Astrocyte (in vitro differentiated cells and primary cell): ENCODE measurements around the gene CD109. TPM values are rescaled to one million over a fixed set of nuclear protein-coding genes. Genes with fewer than 3 reads are reported as not detected.
"Not testable (repeated sequence)": the region's sequence is repeated elsewhere in the genome, so short reads cannot be mapped to it uniquely, and the experiment has no call there.

Experiments
- DNase-seq: peaks from one replicate; pipeline ENCODE4 v3.0.0-alpha.2; 2010; ENCODE audit warnings: low read depth
- FAIRE-seq: peaks from 2 replicates; lab custom pipeline; 2011; peaks lifted over from hg19 to GRCh38; lab: Jason Lieb, UNC
- H2AFZ ChIP-seq: 2 replicates; pipeline ENCODE4 v1.6.0; 2012; ENCODE audit warnings: low read depth, low read length, inconsistent platforms
- H3K27ac ChIP-seq: 2 replicates; pipeline ENCODE4 v1.5.1; 2011; ENCODE audit warnings: low read depth, low read length, inconsistent platforms
- H3K27me3 ChIP-seq: 2 replicates; pipeline ENCODE4 v1.6.0; 2011; ENCODE audit warnings: low read length, inconsistent platforms; ENCODE audit not compliant: insufficient read depth
- H3K36me3 ChIP-seq: 2 replicates; pipeline ENCODE4 v1.5.1; 2011; ENCODE audit warnings: low read length, inconsistent platforms; ENCODE audit not compliant: insufficient read depth
- H3K4me1 ChIP-seq: 2 replicates; pipeline ENCODE4 v1.5.1; 2011; ENCODE audit warnings: low read length, inconsistent platforms; ENCODE audit not compliant: insufficient read depth
- H3K4me2 ChIP-seq: 2 replicates; pipeline ENCODE4 v1.6.0; 2012; ENCODE audit warnings: low read length, inconsistent platforms
- H3K4me3 ChIP-seq: 2 replicates; pipeline ENCODE4 v1.5.1; 2011; ENCODE audit warnings: low read depth, mild to moderate bottlenecking, low read length, inconsistent platforms; ENCODE audit not compliant: insufficient read depth
- H3K79me2 ChIP-seq: 2 replicates; pipeline ENCODE4 v1.6.0; 2012; ENCODE audit warnings: mild to moderate bottlenecking, low read length, inconsistent platforms; ENCODE audit not compliant: insufficient read depth
- H3K9ac ChIP-seq: 2 replicates; pipeline ENCODE4 v1.6.0; 2012; ENCODE audit warnings: mild to moderate bottlenecking, low read length, inconsistent platforms
- H3K9me3 ChIP-seq: 2 replicates; pipeline ENCODE4 v1.5.1; 2012; ENCODE audit warnings: low read depth, mild to moderate bottlenecking, low read length, inconsistent platforms; ENCODE audit not compliant: insufficient read depth
- H4K20me1 ChIP-seq: 2 replicates; pipeline ENCODE4 v1.6.0; 2012; ENCODE audit warnings: low read length, inconsistent platforms; ENCODE audit not compliant: insufficient read depth
- H3K27ac Mint-ChIP-seq: one replicate; pipeline ENCODE4 v1.8.0; 2021; ENCODE audit warnings: mild to moderate bottlenecking, mixed read lengths; ENCODE audit not compliant: unreplicated experiment
- H3K27me3 Mint-ChIP-seq: one replicate; pipeline ENCODE4 v1.8.0; 2021; ENCODE audit warnings: low read depth, mixed read lengths; ENCODE audit not compliant: unreplicated experiment
- H3K36me3 Mint-ChIP-seq: one replicate; pipeline ENCODE4 v1.8.0; 2021; ENCODE audit warnings: low read depth, mixed read lengths; ENCODE audit not compliant: unreplicated experiment
- H3K4me1 Mint-ChIP-seq: one replicate; pipeline ENCODE4 v1.8.0; 2021; ENCODE audit warnings: low read depth, mixed read lengths; ENCODE audit not compliant: unreplicated experiment
- H3K4me3 Mint-ChIP-seq: one replicate; pipeline ENCODE4 v1.8.0; 2021; ENCODE audit warnings: mild to moderate bottlenecking, moderate library complexity, mixed read lengths; ENCODE audit not compliant: unreplicated experiment
- H3K9me3 Mint-ChIP-seq: one replicate; pipeline ENCODE4 v1.8.0; 2021; ENCODE audit warnings: mild to moderate bottlenecking, mixed read lengths; ENCODE audit not compliant: unreplicated experiment
- CTCF ChIP-seq: IDR thresholded peaks from 2 replicates; pipeline ENCODE4 v1.5.1; 2011; ENCODE audit warnings: low read depth, mild to moderate bottlenecking, inconsistent platforms, low read length, moderate library complexity; ENCODE audit not compliant: insufficient read depth
- EZH2 ChIP-seq: IDR thresholded peaks from 2 replicates; pipeline ENCODE4 v1.6.1; 2012; ENCODE audit warnings: mild to moderate bottlenecking, low read length, inconsistent platforms; ENCODE audit not compliant: insufficient read depth
- total RNA-seq: library from RNA; stranded (reverse); gene quantifications from 2 replicates; pipeline ENCODE4 v1.2.1, GENCODE V29; 2021

Gene CD109
- total RNA-seq, 1 donor from 2014 or later = 18.3 TPM

GRCh38 chr6:73713426-73714147 lies 17.6 kb downstream of the CD109 start:
- H3K4me1 ChIP-seq = peaks cover 19% of the 10 kb centered on the region
- peak overlapping the region; percentile 2 for H3K4me2 ChIP-seq
- no peak overlapping the region for H3K27ac ChIP-seq
- H3K9me3 Mint-ChIP-seq = no peaks in the 10 kb centered on the region
- no peaks in the 10 kb centered on the region for H3K9me3 ChIP-seq
- no peaks in the 10 kb centered on the region for H3K36me3 ChIP-seq
- H3K4me3 Mint-ChIP-seq = no peak overlapping the region
- no peak for TF ChIP-seq EZH2
- no peak for TF ChIP-seq CTCF
- no peak for DNase-seq
- H3K4me3 ChIP-seq = no peak overlapping the region
- no peaks in the 10 kb centered on the region for H3K27me3 Mint-ChIP-seq
- no peak overlapping the region for H3K27ac Mint-ChIP-seq
- H3K79me2 ChIP-seq = no peaks in the 10 kb centered on the region
- no peaks in the 10 kb centered on the region for H3K27me3 ChIP-seq
- H2AFZ ChIP-seq = no peak overlapping the region
- H3K36me3 Mint-ChIP-seq = no peaks in the 10 kb centered on the region
- peaks cover 13% of the 10 kb centered on the region for H3K4me1 Mint-ChIP-seq
- peak; percentile 17 for FAIRE-seq
- H4K20me1 ChIP-seq = no peaks in the 10 kb centered on the region
- H3K9ac ChIP-seq = no peak overlapping the region

GRCh38 chr6:73715111-73715508 lies 19.1 kb downstream of the CD109 start:
- not testable (repeated sequence) for H3K27me3 ChIP-seq, H3K36me3 Mint-ChIP-seq, H2AFZ ChIP-seq, H3K79me2 ChIP-seq, H3K4me3 ChIP-seq, H3K27ac Mint-ChIP-seq, H3K9me3 Mint-ChIP-seq, H3K36me3 ChIP-seq, H3K4me2 ChIP-seq, H3K4me3 Mint-ChIP-seq, FAIRE-seq, H4K20me1 ChIP-seq, H3K27me3 Mint-ChIP-seq, H3K9ac ChIP-seq, H3K9me3 ChIP-seq
- peaks cover 13% of the 10 kb centered on the region for H3K4me1 Mint-ChIP-seq
- Histone ChIP-seq H3K27ac (peak overlapping the region; percentile 40), H3K4me1 (peaks cover 19% of the 10 kb centered on the region)
- DNase-seq = peak; percentile 39

GRCh38 chr6:73719046-73719445 lies 23.0 kb downstream of the CD109 start:
- no peaks in the 10 kb centered on the region for H3K27me3 Mint-ChIP-seq

More at GRCh38 chr6:73719046-73719445, 23.0 kb downstream of the CD109 start:
- peaks cover 18% of the 10 kb centered on the region for H3K4me1 ChIP-seq
- H3K27ac ChIP-seq = no peak overlapping the region
- H3K4me1 Mint-ChIP-seq = peaks cover 16% of the 10 kb centered on the region
- no peak overlapping the region for H3K4me3 Mint-ChIP-seq
- no peaks in the 10 kb centered on the region for H3K27me3 ChIP-seq
- H3K4me2 ChIP-seq = no peak overlapping the region
- DNase-seq (no peak), FAIRE-seq (no peak)
- H3K4me3 ChIP-seq = no peak overlapping the region
- H3K36me3 ChIP-seq = no peaks in the 10 kb centered on the region
- no peaks in the 10 kb centered on the region for H4K20me1 ChIP-seq
- H3K9me3 ChIP-seq = no peaks in the 10 kb centered on the region
- H3K9ac ChIP-seq = no peak overlapping the region
- H3K9me3 Mint-ChIP-seq = no peaks in the 10 kb centered on the region
- H3K27ac Mint-ChIP-seq = no peak overlapping the region
- H2AFZ ChIP-seq = no peak overlapping the region
- no peaks in the 10 kb centered on the region for H3K36me3 Mint-ChIP-seq
- no peaks in the 10 kb centered on the region for H3K79me2 ChIP-seq
- no peak for TF ChIP-seq EZH2
- TF ChIP-seq CTCF = no peak
